Muscle of back (tissue), 11 donors: ENCODE data around the gene BEAN1. TPM values are rescaled to one million over a fixed set of nuclear protein-coding genes. Genes with fewer than 3 reads are reported as not detected.
"Not testable (repeated sequence)": the region's sequence is repeated elsewhere in the genome, so short reads cannot be mapped to it uniquely, and the experiment has no call there.

Experiments used
- DNase-seq, 3 donors: peaks; one replicate each; pipeline versions ENCODE4 v3.0.0 to v3.0.0-alpha.2; 2013
- polyA plus RNA-seq, 10 donors: library from polyadenylated mRNA; unstranded; fragments of 120-200 nt; gene quantifications; one replicate each; pipeline ENCODE4 v1.2.1, GENCODE V29; 2013; ENCODE audit not compliant: insufficient read length in 10 of 10

Gene BEAN1
- polyA plus RNA-seq, 10 donors = 0.75 to 1.6 (median 1.1) TPM

GRCh38 chr16:66503030-66503429 lies 75.9 kb downstream of the BEAN1 start:
- no peak for DNase-seq

- no peak for DNase-seq
Measured at GRCh38 chr16:66503612-66504011, 76.5 kb downstream of the BEAN1 start.

- DNase-seq = no peak
Measured at GRCh38 chr16:66507731-66508239, 80.7 kb downstream of the BEAN1 start.

GRCh38 chr16:66508248-66508913 lies 81.3 kb downstream of the BEAN1 start:
- no peak for DNase-seq

- DNase-seq = no peak
Measured at GRCh38 chr16:66508914-66509496, 81.9 kb downstream of the BEAN1 start.

GRCh38 chr16:66509576-66509975 lies 82.5 kb downstream of the BEAN1 start:
- DNase-seq = no peak

GRCh38 chr16:66510298-66510697 lies 83.2 kb downstream of the BEAN1 start:
- DNase-seq = no peak

GRCh38 chr16:66510711-66511601 lies 83.9 kb downstream of the BEAN1 start:
- DNase-seq = peak in 1 of 3 donors; percentile 35

- peak in 1 of 3 donors; percentile 39 for DNase-seq
Measured at GRCh38 chr16:66511602-66512271, 84.6 kb downstream of the BEAN1 start.

GRCh38 chr16:66512272-66513110 lies 85.4 kb downstream of the BEAN1 start:
- DNase-seq = no peak

GRCh38 chr16:66513111-66513723 lies 86.1 kb downstream of the BEAN1 start:
- DNase-seq = no peak

- DNase-seq = not testable (repeated sequence)
Measured at GRCh38 chr16:66514391-66514790, 87.3 kb downstream of the BEAN1 start.

GRCh38 chr16:66514980-66515595 lies 88.0 kb downstream of the BEAN1 start:
- DNase-seq = not testable (repeated sequence)

GRCh38 chr16:66515596-66516508 lies 88.8 kb downstream of the BEAN1 start:
- DNase-seq = no peak

GRCh38 chr16:66516509-66516807 lies 89.4 kb downstream of the BEAN1 start:
- no peak for DNase-seq

GRCh38 chr16:66516808-66517585 lies 89.9 kb downstream of the BEAN1 start:
- DNase-seq = peak; percentile 91 to 95 (median 95)

GRCh38 chr16:66517586-66518263 lies 90.6 kb downstream of the BEAN1 start:
- DNase-seq = no peak
